HepG2 (cell line): ENCODE results near the gene RECQL. TPM values are rescaled to one million over a fixed set of nuclear protein-coding genes. Genes with fewer than 3 reads are reported as not detected.

ENCODE experiments used
- ATAC-seq: fragments of 200-7000 bp; cut with Tn5 transposase; 3 replicates; pipeline ENCODE4 v1.9.1; 2020; ENCODE audit warnings: mild to moderate bottlenecking, moderate library complexity
- BruUV-seq: library from RNA; stranded (reverse); fragments of 400-500 nt; replicated peaks from 2 replicates; lab custom pipeline; 2021; lab: Mats Ljungman, UMichigan
- CTCF ChIA-PET: fragments of 300-600 bp; formaldehyde crosslinking; extraction: SDS; loops from one replicate; lab custom pipeline; 2021; ENCODE audit warnings: low total read pairs, inconsistent platforms, low intra/inter-chr PET ratio; lab: Yijun Ruan, JAX
- POLR2A ChIA-PET: fragments of 350-600 bp; sonication (Branson Sonifier 250); formaldehyde crosslinking; loops from one replicate; lab custom pipeline; 2020; ENCODE audit warnings: antibody characterized with exemption, inconsistent platforms; lab: Yijun Ruan, JAX
- DNase-seq: peaks from one replicate; pipeline ENCODE4 v3.0.0-alpha.2; 2015; ENCODE audit warnings: low spot score
- FAIRE-seq: peaks from 3 replicates; lab custom pipeline; 2011; peaks lifted over from hg19 to GRCh38; lab: Jason Lieb, UNC
- H2AFZ ChIP-seq: one replicate; pipeline ENCODE4 v1.6.1; 2011; ENCODE audit warnings: low read length, inconsistent platforms
- H3K27ac ChIP-seq: fragments of 300-600 bp; 3 replicates; pipeline ENCODE4 v1.8.0; 2011; ENCODE audit warnings: mixed run types, mild to moderate bottlenecking, mixed read lengths, low read length, inconsistent platforms; ENCODE audit not compliant: insufficient read depth; ENCODE audit errors: extremely low read length
- H3K27me3 ChIP-seq, 2 experiments: fragments of 200-600 bp in 1 of 2; 2 replicates in 1 of 2; 3 replicates in 1 of 2; pipeline versions ENCODE4 v1.6.0 to v1.8.0; 2011; ENCODE audit warnings: low read length in 2 of 2, mild to moderate bottlenecking in 2 of 2, moderate library complexity in 2 of 2, inconsistent platforms in 1 of 2; ENCODE audit not compliant: insufficient read depth in 2 of 2, control insufficient read depth in 1 of 2
- H3K36me3 ChIP-seq, 2 experiments: fragments of 200-600 bp in 1 of 2; replicated peaks in 1 of 2; 2 replicates in 1 of 2; 3 replicates in 1 of 2; pipeline versions ENCODE4 v1.5.1 to v1.8.0; 2011; ENCODE audit warnings: low read length in 2 of 2, inconsistent platforms in 1 of 2; ENCODE audit not compliant: insufficient read depth in 2 of 2, control insufficient read depth in 1 of 2
- H3K4me1 ChIP-seq: 2 replicates; pipeline ENCODE4 v1.5.1; 2012; ENCODE audit warnings: low read length, inconsistent platforms; ENCODE audit not compliant: insufficient read depth
- H3K4me2 ChIP-seq: 2 replicates; pipeline ENCODE4 v1.6.0; 2011; ENCODE audit warnings: low read depth, low read length, inconsistent platforms
- H3K4me3 ChIP-seq, 3 experiments: fragments of 200-600 bp in 1 of 3; sonication (generic), shearing (Covaris generic) in 1 of 3; replicated peaks in 1 of 3; 2 replicates each; pipeline ENCODE4 v1.5.1; 2011 to 2016; ENCODE audit warnings: low read length in 3 of 3, inconsistent platforms in 2 of 3, low read depth in 2 of 3, mild to moderate bottlenecking in 2 of 3, control low read depth in 1 of 3, mixed read lengths in 1 of 3; ENCODE audit not compliant: insufficient read depth in 1 of 3
- H3K79me2 ChIP-seq: one replicate; pipeline ENCODE4 v1.6.1; 2011; ENCODE audit warnings: low read length, inconsistent platforms; ENCODE audit not compliant: insufficient read depth
- H3K9ac ChIP-seq: 2 replicates; pipeline ENCODE4 v1.6.0; 2011; ENCODE audit warnings: mild to moderate bottlenecking, low read depth, low read length, inconsistent platforms; ENCODE audit not compliant: insufficient read depth
- H3K9me3 ChIP-seq: 2 replicates; pipeline ENCODE4 v1.5.1; 2012; ENCODE audit warnings: mild to moderate bottlenecking, low read length
- H4K20me1 ChIP-seq: 2 replicates; pipeline ENCODE4 v1.6.0; 2011; ENCODE audit warnings: inconsistent platforms, mild to moderate bottlenecking, low read length, moderate library complexity; ENCODE audit not compliant: insufficient read depth
- ATF6 ChIP-seq: sonication (generic); formaldehyde crosslinking; conservative IDR thresholded peaks from 2 replicates; pipeline ENCODE4 v1.4.0; 2020; ENCODE audit warnings: missing genetic modification reagents
- CBX1 ChIP-seq: IDR thresholded peaks from one replicate; pipeline ENCODE4 v1.6.1; 2016; ENCODE audit warnings: antibody characterized with exemption, low read depth
- CEBPB ChIP-seq: IDR thresholded peaks from 2 replicates; pipeline ENCODE4 v1.6.1; 2011; ENCODE audit warnings: low read depth, low read length, improper control_type of control experiment, borderline replicate concordance
- CREBL2 ChIP-seq: sonication (generic); formaldehyde crosslinking; IDR thresholded peaks from 2 replicates; pipeline ENCODE4 v1.8.1; 2023; ENCODE audit warnings: missing genetic modification reagents, mild to moderate bottlenecking, borderline replicate concordance
- GZF1 ChIP-seq: sonication (generic); formaldehyde crosslinking; IDR thresholded peaks from 2 replicates; pipeline ENCODE4 v1.5.1; 2020; ENCODE audit warnings: mild to moderate bottlenecking, missing genetic modification reagents
- PATZ1 ChIP-seq: sonication (generic); formaldehyde crosslinking; IDR thresholded peaks from 2 replicates; pipeline ENCODE4 v1.4.0; 2020; ENCODE audit warnings: missing genetic modification reagents
- ZNF569 ChIP-seq: sonication (generic); formaldehyde crosslinking; IDR thresholded peaks from 2 replicates; pipeline ENCODE4 v1.5.0; 2020; ENCODE audit warnings: mild to moderate bottlenecking, missing genetic modification reagents, moderate library complexity, borderline replicate concordance
- in situ Hi-C: cut with HindIII; loops from 2 replicates; pipeline ENCODE4 v1.10.0; 2017; ENCODE audit warnings: low pct_unique_long_range_greater_than_20kb; ENCODE audit not compliant: extremely low pct_ligation_motif_present
- intact Hi-C: fragments of 100-400 bp; cut with micrococcal nuclease; formaldehyde crosslinking; loops from one replicate; pipeline ENCODE4 v1.10.0; 2022; ENCODE audit not compliant: unreplicated experiment
- polyA plus RNA-seq, 8 experiments: library from polyadenylated mRNA; depleted of rRNA in 3 of 8; stranded (reverse) in 7 of 8; unstranded in 1 of 8; fragments of >200 nt; fragmentation: Illumina TruSeq in 4 of 8; extraction: Trizol in 4 of 8; gene quantifications; 2 replicates each; pipeline versions ENCODE4 v1.2.1 to v1.2.3, GENCODE V29; 2011 to 2016; ENCODE audit warnings: low read depth in 4 of 8, missing spikeins in 1 of 8, mixed read lengths in 1 of 8; ENCODE audit not compliant: insufficient read depth in 1 of 8
- total RNA-seq, 5 experiments: library from RNA; depleted of rRNA; stranded (reverse); fragments of >200 nt; fragmentation: Illumina TruSeq; extraction: Trizol; gene quantifications; 2 replicates each; pipeline ENCODE4 v1.2.3, GENCODE V29; 2016; ENCODE audit warnings: low read depth in 1 of 5

RECQL gene
- total and polyA plus RNA-seq, 2 of the 13 experiments (the other 11 are each of a cell fraction or from before 2014, with no cell fraction given), result 7.2 to 41.5 TPM

GRCh38 chr12:21444193-21445146 is 57.0 kb downstream of the RECQL start:
- ATAC-seq, result no peak
- Histone ChIP-seq H3K4me2 (no peak overlapping the region), H3K4me1 (peaks cover 2% of the 10 kb centered on the region)
- TF ChIP-seq CBX1, result no peak
- TF ChIP-seq PATZ1 (CRISPR knock-in tag), result no peak
- TF ChIP-seq CEBPB, result no peak
- no peak for TF ChIP-seq CREBL2 (CRISPR knock-in tag)
- no peak for TF ChIP-seq GZF1
- TF ChIP-seq ZNF569, result no peak
- no peak for TF ChIP-seq ATF6 (CRISPR knock-in tag)
- TF ChIP-seq, all 625 proteins: peak for 0
- Histone ChIP-seq H3K27me3 (no peaks in the 10 kb centered on the region), H3K9me3 (no peaks in the 10 kb centered on the region), H3K9ac (no peak overlapping the region), H3K4me3 (no peak overlapping the region), H3K36me3 (peaks cover 5 to 31% of the 10 kb centered on the region in 2 experiments; a peak in 4 of 5 replicates), H2AFZ (no peak overlapping the region), H3K27ac (no peak overlapping the region), H3K79me2 (no peaks in the 10 kb centered on the region), H4K20me1 (no peaks in the 10 kb centered on the region)
- BruUV-seq, result no TSS peak
- ChIA-PET POLR2A (no interaction called here), CTCF (no interaction called here)
- FAIRE-seq, result no peak
- in situ Hi-C loops, result no loop called here
- DNase-seq, result no peak
- intact Hi-C loops, result no loop called here
